ENCODE data around the gene MBTD1. TPM values are rescaled to one million over a fixed set of nuclear protein-coding genes. Genes with fewer than 3 reads are reported as not detected.

Gene MBTD1
- total and polyA plus RNA-seq, 2 of the 8 experiments (the other 6 are each of a cell fraction or from before 2014, with no cell fraction given): 20.3 to 51.4 TPM

- Histone ChIP-seq H2BK5ac (ENCODE audit: low read depth, low read length) (no peak overlapping the region), H2BK15ac (ENCODE audit: low read length) (no peak overlapping the region), H3K9me3 (ENCODE audit: insufficient read depth in 2 of 2, low read depth in 1 of 2, low read length in 1 of 2) (no peaks in the 10 kb centered on the region), H3K4me2 (ENCODE audit: insufficient read depth in 1 of 2, low read depth in 2 of 2, low read length in 2 of 2) (no peak overlapping the region), H3K18ac (ENCODE audit: extremely low read depth, low read length) (no peak overlapping the region), H3K4me3 (ENCODE audit: extremely low read depth in 1 of 4, insufficient read depth in 2 of 4, low read depth in 3 of 4, low read length in 4 of 4) (no peak overlapping the region), H3K4me1 (replicated peaks in 1 of 4; ENCODE audit: control insufficient read depth in 3 of 4, insufficient read depth in 4 of 4, low read length in 3 of 4) (no peaks in the 10 kb centered on the region), H2BK120ac (replicated peaks; ENCODE audit: low read depth, low read length) (no peak overlapping the region), H3K79me2 (ENCODE audit: control insufficient read depth in 1 of 2, insufficient read depth in 2 of 2, low read length in 2 of 2) (peaks cover 0 to 59% of the 10 kb centered on the region in 2 experiments; a peak in 3 of 4 replicates), H3K23ac (ENCODE audit: insufficient read length) (no peak overlapping the region), H3K27ac (ENCODE audit: low read depth, low read length) (no peak overlapping the region), H3K56ac (replicated peaks; ENCODE audit: insufficient read length, low read depth, low read length) (no peak overlapping the region), H4K91ac (replicated peaks; ENCODE audit: insufficient read length, low read length) (no peak overlapping the region), H4K5ac (ENCODE audit: insufficient read length, low read depth, low read length) (no peak overlapping the region), H3K23me2 (ENCODE audit: low read depth, low read length) (no peaks in the 10 kb centered on the region), H2AFZ (ENCODE audit: low read length) (no peak overlapping the region), H3K27me3 (replicated peaks in 1 of 4; ENCODE audit: control insufficient read depth in 3 of 4, extremely low read depth in 1 of 4, insufficient read depth in 3 of 4, low read length in 3 of 4) (no peaks in the 10 kb centered on the region), H2BK20ac (ENCODE audit: low read length) (no peak overlapping the region), H2BK12ac (ENCODE audit: low read depth, low read length) (no peak overlapping the region), H3K36me3 (ENCODE audit: control insufficient read depth in 2 of 4, insufficient read depth in 4 of 4, low read length in 3 of 4) (peaks cover 2 to 9% (median 4%) of the 10 kb centered on the region in 4 experiments; a peak in 4 of 8 replicates), H3K9ac (replicated peaks in 1 of 4; ENCODE audit: extremely low read depth in 1 of 4, low read depth in 3 of 4, low read length in 3 of 4) (no peak overlapping the region), H3K4ac (replicated peaks; ENCODE audit: insufficient read length, low read depth, low read length) (no peak overlapping the region), H4K8ac (ENCODE audit: extremely low read depth, insufficient read depth, low read length) (no peak overlapping the region), H2AK5ac (ENCODE audit: low read depth, low read length) (no peak overlapping the region), H3K14ac (ENCODE audit: insufficient read length) (no peak overlapping the region), H3K79me1 (ENCODE audit: low read depth, low read length) (peaks cover 2% of the 10 kb centered on the region; the same call in 1 of the 2 replicates), H4K20me1 (replicated peaks in 1 of 2; ENCODE audit: control insufficient read depth in 1 of 2, insufficient read depth in 2 of 2, low read length in 2 of 2) (peaks cover 3 to 5% of the 10 kb centered on the region in 2 experiments)
- ChIA-PET CTCF (ENCODE audit: partially characterized antibody) (interaction anchor here (0.6 to 1.1 kb wide), 2 partner anchors 13 to 33 kb away, joined by 3 read pairs; no protein-coding TSS in a partner anchor), POLR2A (ENCODE audit: partially characterized antibody) (interaction anchor here (2.6 kb wide), 1 partner anchor 62 kb away, joined by 7 read pairs; the partner anchor contains the start of gene NME2)
- FAIRE-seq (no peak), DNase-seq (ENCODE audit: low read depth in 1 of 2, low spot score in 2 of 2) (no peak)
- 85% methylated on average over 4 of the region's 4 CpGs; no CpG with 5 or more reads in 1 of the 2 experiments for WGBS, 2 experiments (ENCODE audit: extremely low coverage in 1 of 2, insufficient coverage in 1 of 2, insufficient read length in 1 of 2, insufficient replicate concordance in 2 of 2, low coverage in 1 of 2, low lambda C conversion rate in 2 of 2, missing lambda C conversion rate in 1 of 2)
- TF ChIP-seq KDM1A (IDR thresholded peaks at IDR 0.05; ENCODE audit: borderline replicate concordance, low read length) (no peak), EZH2 (IDR thresholded peaks at IDR 0.05; ENCODE audit: low read depth, low read length, severe bottlenecking) (no peak), TCF12 (IDR thresholded peaks at IDR 0.05; ENCODE audit: low read depth, low read length) (no peak)
- TF ChIP-seq, protein P1, sequence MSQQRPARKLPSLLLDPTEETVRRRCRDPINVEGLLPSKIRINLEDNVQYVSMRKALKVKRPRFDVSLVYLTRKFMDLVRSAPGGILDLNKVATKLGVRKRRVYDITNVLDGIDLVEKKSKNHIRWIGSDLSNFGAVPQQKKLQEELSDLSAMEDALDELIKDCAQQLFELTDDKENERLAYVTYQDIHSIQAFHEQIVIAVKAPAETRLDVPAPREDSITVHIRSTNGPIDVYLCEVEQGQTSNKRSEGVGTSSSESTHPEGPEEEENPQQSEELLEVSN (IDR thresholded peaks at IDR 0.05): no peak
Observed at GRCh38 chr17:51228161-51228560, 31.7 kb downstream of the MBTD1 start.
